HG03520 (cell line): ENCODE data around the gene SIGLEC8.

Experiments
- ATAC-seq: cut with Tn5 transposase; IDR thresholded peaks from one replicate; pipeline ENCODE4 v1.9.1; 2021; ENCODE audit warnings: mild to moderate bottlenecking, moderate library complexity; ENCODE audit not compliant: unreplicated experiment

SIGLEC8 gene

GRCh38 chr19:51407511-51408131 is 50.6 kb downstream of the SIGLEC8 start:
- no peak for ATAC-seq

GRCh38 chr19:51402117-51402516 is 56.1 kb downstream of the SIGLEC8 start:
- no peak for ATAC-seq
